Natural killer cell treated with Interleukin-12 subunit alpha and Interleukin-12 subunit beta and Interleukin-15 and Interleukin-18, amount 100 ng/mL, for 72 hours (primary cell): ENCODE results near the gene VAPA. TPM values are rescaled to one million over a fixed set of nuclear protein-coding genes. Genes with fewer than 3 reads are reported as not detected.

ENCODE experiments used
- ATAC-seq, 2 donors: fragments of 150-1000 bp; cut with Tn5 transposase in 1 of 2; sonication (Bioruptor Pico), chemical (Tn5 transposase) in 1 of 2; 2 replicates each; pipeline ENCODE4 v1.10.0; 2021
- DNase-seq: peaks from one replicate; pipeline ENCODE4 v3.0.0; 2022; ENCODE audit warnings: low spot score
- H3K27ac Mint-ChIP-seq, 2 donors: 1 replicate in 1 of 2; 2 replicates in 1 of 2; pipeline ENCODE4 v1.8.0; 2022; ENCODE audit warnings: mixed read lengths in 2 of 2, mild to moderate bottlenecking in 1 of 2, moderate library complexity in 1 of 2
- H3K27me3 Mint-ChIP-seq, 2 donors: 1 replicate in 1 of 2; 2 replicates in 1 of 2; pipeline ENCODE4 v1.8.0; 2022; ENCODE audit warnings: mixed read lengths in 2 of 2
- H3K36me3 Mint-ChIP-seq: one replicate; pipeline ENCODE4 v1.8.0; 2022; ENCODE audit warnings: mixed read lengths
- H3K4me1 Mint-ChIP-seq, 2 donors: 1 replicate in 1 of 2; 2 replicates in 1 of 2; pipeline ENCODE4 v1.8.0; 2022; ENCODE audit warnings: low read depth in 2 of 2, mixed read lengths in 2 of 2, mild to moderate bottlenecking in 1 of 2
- H3K4me3 Mint-ChIP-seq: one replicate; pipeline ENCODE4 v1.8.0; 2022; ENCODE audit warnings: mixed read lengths
- H3K9me3 Mint-ChIP-seq: 2 replicates; pipeline ENCODE4 v1.8.0; 2022; ENCODE audit warnings: mixed read lengths
- total RNA-seq, 2 donors: library from RNA; stranded (reverse); gene quantifications; one replicate each; pipeline ENCODE4 v1.2.3, GENCODE V29; 2022

Gene VAPA
- total RNA-seq, 2 donors from 2014 or later: 146 to 153 TPM

DNA sequence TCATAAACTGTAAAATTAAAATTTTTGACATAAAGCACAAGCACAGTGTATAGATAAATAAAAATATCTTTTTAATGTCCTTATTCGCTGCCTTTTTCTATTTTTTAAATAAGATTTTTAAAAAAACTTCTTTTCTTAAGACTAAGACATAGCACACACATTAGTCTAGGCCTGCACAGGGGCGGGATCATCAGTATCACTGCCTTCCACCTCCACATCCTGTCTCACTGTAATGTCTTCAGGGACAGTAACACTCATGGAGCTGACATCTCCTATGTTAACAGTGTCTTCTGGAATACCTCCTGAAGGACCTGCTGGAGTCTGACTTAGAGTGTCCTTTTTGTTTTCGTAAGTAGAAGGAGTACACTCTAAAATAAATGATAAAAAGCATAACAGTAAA lies 33.0 kb downstream of the VAPA start:
- H3K4me1 Mint-ChIP-seq: peaks cover 11 to 17% of the 10 kb centered on the region in 2 donors
- H3K9me3 Mint-ChIP-seq: no peaks in the 10 kb centered on the region
- no peaks in the 10 kb centered on the region for H3K27me3 Mint-ChIP-seq
- ATAC-seq (no peak), DNase-seq (no peak)
- H3K27ac Mint-ChIP-seq: no peak overlapping the region
- no peak overlapping the region for H3K4me3 Mint-ChIP-seq
- no peaks in the 10 kb centered on the region for H3K36me3 Mint-ChIP-seq

DNA sequence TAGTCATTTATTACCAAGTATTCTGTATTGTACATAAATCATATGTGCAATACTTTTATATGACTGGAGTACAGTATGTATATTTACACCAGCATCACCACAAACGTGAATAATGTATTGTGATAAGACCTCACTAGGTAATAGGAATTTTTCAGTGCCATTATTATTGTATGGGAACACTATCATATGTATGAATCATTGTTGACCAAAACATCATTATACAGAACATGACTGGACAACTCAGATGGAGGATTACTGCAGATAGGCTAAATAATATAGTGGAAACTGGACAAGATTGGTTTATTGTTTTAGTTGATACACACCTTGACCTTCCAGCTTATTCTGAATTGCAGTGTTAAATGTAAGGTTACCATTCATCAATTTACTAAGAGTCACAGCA lies 33.4 kb downstream of the VAPA start:
- no peak overlapping the region for H3K27ac Mint-ChIP-seq
- DNase-seq (no peak), ATAC-seq (no peak)
- no peak overlapping the region for H3K4me3 Mint-ChIP-seq
- H3K36me3 Mint-ChIP-seq: no peaks in the 10 kb centered on the region
- H3K9me3 Mint-ChIP-seq: no peaks in the 10 kb centered on the region
- peaks cover 11 to 17% of the 10 kb centered on the region in 2 donors for H3K4me1 Mint-ChIP-seq
- no peaks in the 10 kb centered on the region for H3K27me3 Mint-ChIP-seq

DNA sequence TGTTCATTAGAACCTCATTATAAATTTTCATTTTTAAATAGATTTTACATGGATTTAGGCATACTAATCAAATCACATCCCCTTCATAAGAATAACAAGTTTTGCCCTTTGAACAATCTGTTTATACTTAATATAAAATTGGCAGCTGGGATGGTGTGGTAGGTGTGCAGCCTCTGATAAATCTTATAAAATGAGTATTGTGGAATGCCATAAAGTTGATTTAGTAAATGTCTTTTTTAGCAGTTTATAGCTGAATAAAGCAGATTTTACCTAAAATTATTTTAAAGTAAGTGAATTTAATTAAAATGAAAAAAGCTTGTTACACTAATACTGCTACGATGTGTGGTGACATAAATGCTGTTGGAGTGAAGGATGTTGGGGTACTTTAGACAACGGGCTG lies 35.5 kb downstream of the VAPA start:
- H3K4me3 Mint-ChIP-seq: no peak overlapping the region
- H3K9me3 Mint-ChIP-seq: no peaks in the 10 kb centered on the region
- DNase-seq (no peak), ATAC-seq (no peak)
- peaks cover 11 to 17% of the 10 kb centered on the region in 2 donors for H3K4me1 Mint-ChIP-seq
- no peak overlapping the region for H3K27ac Mint-ChIP-seq
- peaks cover 10% of the 10 kb centered on the region for H3K36me3 Mint-ChIP-seq
- H3K27me3 Mint-ChIP-seq: no peaks in the 10 kb centered on the region

DNA sequence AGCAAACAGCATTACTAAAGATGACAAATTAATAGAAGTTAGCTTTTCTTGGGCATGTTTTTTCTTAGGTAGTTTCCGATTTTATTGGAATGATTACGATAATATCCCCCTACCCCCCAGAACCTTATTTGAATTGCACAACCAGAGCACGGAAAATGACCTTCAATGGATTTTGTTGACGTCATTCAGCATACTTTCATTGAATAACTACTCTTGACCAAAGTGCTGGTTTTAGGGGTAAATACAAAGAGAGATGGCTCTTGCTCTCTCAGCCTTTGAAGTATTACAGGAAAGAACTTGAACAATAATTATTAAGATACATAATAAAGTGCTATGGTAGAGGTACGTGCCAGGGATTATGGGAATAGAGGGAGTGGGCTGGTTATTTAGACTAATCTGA lies 36.0 kb downstream of the VAPA start:
- ATAC-seq (no peak), DNase-seq (no peak)
- Mint-ChIP-seq H3K27me3 (no peaks in the 10 kb centered on the region), H3K4me1 (peaks cover 10 to 17% of the 10 kb centered on the region in 2 donors), H3K36me3 (peaks cover 10% of the 10 kb centered on the region), H3K9me3 (no peaks in the 10 kb centered on the region), H3K4me3 (no peak overlapping the region), H3K27ac (peak overlapping the region in 1 of 2 donors; percentile 18)

DNA sequence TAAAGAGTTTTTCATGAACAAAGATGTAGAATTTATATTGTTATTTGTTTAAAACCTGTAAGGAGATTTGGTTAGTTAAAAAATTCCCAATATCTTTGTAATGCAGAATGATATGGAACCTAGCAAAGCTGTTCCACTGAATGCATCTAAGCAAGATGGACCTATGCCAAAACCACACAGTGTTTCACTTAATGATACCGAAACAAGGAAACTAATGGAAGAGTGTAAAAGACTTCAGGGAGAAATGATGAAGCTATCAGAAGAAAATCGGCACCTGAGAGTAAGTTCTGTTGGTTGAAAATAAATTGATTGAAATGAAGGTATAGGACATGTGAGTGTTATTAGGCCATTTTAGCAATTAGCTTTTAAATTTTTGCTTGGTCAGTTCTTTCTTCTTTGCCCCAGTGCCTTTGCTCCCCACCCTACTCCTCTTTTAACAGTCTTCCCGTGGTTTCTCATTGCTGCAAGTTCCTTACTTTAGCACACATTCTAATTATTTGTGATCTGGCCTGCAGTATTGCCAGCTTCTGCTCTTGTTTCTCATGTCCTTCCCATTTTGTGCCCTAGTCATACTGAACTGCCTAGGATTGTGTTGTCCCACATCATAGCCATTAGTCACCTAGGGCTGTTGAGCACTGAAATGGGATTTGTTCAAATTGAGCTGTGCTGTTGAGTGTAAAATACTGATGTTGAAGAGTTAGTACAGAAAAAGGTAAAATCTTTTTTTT lies 36.6 kb downstream of the VAPA start:
- no peak for DNase-seq
- H3K36me3 Mint-ChIP-seq: peaks cover 10% of the 10 kb centered on the region
- no peaks in the 10 kb centered on the region for H3K27me3 Mint-ChIP-seq
- H3K4me3 Mint-ChIP-seq: no peak overlapping the region
- ATAC-seq: no peak
- H3K27ac Mint-ChIP-seq: peak overlapping the region in 1 of 2 donors; percentile 18
- H3K9me3 Mint-ChIP-seq: no peaks in the 10 kb centered on the region
- peaks cover 10 to 17% of the 10 kb centered on the region in 2 donors for H3K4me1 Mint-ChIP-seq

DNA sequence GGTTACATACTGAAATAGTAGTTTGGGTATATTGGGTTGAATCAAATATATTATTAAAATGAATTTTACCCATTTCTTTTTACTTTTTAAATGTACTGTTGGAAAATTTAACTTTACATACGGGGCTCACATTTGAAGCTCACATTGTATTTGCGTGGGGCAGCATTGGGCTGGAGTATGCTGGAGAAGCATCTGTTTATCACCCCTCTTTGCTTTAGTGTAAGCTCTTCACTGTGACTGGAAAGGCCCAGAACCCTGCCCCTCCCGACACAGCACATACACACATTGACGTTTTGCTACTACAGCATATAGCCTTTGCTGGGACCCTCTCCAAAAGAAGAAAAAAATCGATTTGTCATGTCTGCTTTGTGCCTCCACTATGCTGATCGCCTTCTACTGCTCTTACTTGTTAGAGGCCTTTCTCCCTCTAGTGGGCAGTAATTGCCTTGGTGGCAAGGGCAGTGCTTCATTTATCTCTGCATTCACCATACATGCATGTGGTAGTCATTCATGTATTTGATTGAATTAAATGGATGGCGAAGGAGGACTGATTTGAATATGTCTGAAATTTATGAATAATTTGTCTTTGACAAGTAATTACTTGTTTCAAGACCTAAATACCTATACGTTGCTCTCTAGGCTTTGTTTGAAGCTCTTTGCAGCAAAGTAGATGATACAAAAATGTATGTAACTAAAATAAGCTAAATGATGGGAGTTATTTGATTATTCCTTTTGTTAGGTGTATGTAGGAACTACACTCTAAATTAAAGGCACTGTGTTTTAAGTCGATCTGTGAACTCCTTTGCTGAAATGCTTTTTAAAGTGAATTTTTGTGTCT lies 37.4 kb downstream of the VAPA start:
- Mint-ChIP-seq H3K27ac (no peak overlapping the region), H3K27me3 (no peaks in the 10 kb centered on the region), H3K36me3 (peaks cover 10% of the 10 kb centered on the region), H3K4me3 (no peak overlapping the region), H3K4me1 (peaks cover 10 to 17% of the 10 kb centered on the region in 2 donors), H3K9me3 (no peaks in the 10 kb centered on the region)
- DNase-seq (no peak), ATAC-seq (peak in 1 of 2 donors; percentile 38)

DNA sequence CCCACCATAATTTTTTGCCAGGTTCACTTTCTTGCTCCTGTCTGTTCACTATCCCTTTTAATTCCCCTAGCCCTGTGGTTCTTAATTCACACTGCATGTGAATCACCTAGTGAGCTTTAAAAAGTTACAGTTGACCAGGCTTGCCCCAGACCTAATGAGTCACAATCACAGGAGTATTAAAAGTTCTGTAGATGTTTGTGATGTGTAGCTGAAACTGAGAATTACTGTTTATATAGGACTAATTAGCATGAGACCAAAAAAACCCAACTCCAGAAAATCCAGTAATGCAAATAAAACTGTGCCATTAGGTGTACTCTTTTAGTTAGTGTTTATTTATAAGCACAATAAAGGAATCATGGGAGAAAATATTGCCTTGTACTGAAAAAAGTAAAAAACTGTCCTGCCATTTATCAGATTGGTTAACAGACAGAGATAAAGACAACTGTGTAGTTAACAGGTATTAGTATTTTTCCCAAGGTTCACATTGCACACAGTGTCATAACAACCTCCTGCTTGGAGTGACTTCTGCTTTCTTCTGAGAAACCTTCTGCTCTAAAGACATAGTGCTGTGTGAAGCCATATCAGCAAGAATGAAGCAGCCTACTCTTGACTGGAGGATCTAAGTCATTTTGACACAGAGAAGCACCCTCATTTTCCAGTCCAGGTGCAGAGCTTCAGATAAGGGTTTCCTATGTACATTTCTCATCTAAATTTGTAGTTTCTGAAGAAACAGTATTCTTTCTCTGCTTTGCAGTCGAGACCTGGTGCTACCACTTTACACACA lies 39.0 kb downstream of the VAPA start:
- no peaks in the 10 kb centered on the region for H3K27me3 Mint-ChIP-seq
- no peaks in the 10 kb centered on the region for H3K9me3 Mint-ChIP-seq
- H3K4me1 Mint-ChIP-seq: peaks cover 10 to 17% of the 10 kb centered on the region in 2 donors
- DNase-seq (no peak), ATAC-seq (no peak)
- peaks cover 10% of the 10 kb centered on the region for H3K36me3 Mint-ChIP-seq
- H3K4me3 Mint-ChIP-seq: no peak overlapping the region
- no peak overlapping the region for H3K27ac Mint-ChIP-seq

DNA sequence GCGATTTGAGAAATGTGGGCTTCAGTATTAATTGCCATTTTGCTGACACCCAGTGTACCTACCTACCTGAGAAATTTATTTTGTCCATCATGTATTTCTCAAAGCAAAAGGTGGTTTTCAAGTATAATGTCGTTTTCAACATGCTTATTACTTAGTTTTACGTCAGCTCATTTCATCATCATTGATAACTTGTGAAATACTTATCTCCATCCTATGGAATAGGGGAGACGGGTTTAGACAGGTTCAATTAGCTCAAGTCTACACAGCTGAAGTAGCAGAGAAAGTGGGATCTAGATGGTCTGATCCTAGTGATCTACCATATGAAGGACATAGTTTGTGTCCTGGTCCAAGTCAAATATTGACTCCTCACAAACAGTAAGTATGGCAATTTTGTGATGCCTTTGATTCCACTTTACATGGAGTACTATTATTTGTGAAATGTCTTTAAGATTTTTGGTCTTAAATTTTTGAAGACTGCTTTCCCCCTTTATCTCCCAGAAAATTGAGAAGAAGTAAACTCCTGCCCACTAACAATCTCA lies 45.1 kb downstream of the VAPA start:
- peaks cover 0 to 6% of the 10 kb centered on the region in 2 donors for H3K4me1 Mint-ChIP-seq
- no peaks in the 10 kb centered on the region for H3K27me3 Mint-ChIP-seq
- peaks cover 4% of the 10 kb centered on the region for H3K36me3 Mint-ChIP-seq
- H3K4me3 Mint-ChIP-seq: no peak overlapping the region
- H3K9me3 Mint-ChIP-seq: no peaks in the 10 kb centered on the region
- H3K27ac Mint-ChIP-seq: no peak overlapping the region
- DNase-seq (no peak), ATAC-seq (no peak)

DNA sequence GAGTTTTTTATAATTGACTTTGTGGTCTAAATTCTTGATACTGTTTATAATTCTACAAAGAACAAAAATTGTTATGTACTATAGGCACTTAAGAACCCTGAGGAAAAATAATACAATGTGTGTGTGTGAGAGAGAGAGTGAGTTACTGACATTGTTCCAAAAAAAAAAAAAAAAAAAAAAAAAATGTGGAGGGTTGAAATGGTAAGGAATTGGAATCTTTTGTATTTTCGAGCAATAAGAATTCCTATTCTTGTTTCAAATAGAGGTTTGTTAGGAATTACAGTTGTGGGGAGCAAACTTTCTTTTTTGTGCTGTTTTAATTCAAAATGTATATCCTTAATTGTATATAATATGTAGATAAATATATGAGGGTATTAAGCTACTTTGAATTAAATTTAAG lies 45.7 kb downstream of the VAPA start:
- Mint-ChIP-seq H3K4me1 (peaks cover 0 to 6% of the 10 kb centered on the region in 2 donors), H3K36me3 (no peaks in the 10 kb centered on the region)

DNA sequence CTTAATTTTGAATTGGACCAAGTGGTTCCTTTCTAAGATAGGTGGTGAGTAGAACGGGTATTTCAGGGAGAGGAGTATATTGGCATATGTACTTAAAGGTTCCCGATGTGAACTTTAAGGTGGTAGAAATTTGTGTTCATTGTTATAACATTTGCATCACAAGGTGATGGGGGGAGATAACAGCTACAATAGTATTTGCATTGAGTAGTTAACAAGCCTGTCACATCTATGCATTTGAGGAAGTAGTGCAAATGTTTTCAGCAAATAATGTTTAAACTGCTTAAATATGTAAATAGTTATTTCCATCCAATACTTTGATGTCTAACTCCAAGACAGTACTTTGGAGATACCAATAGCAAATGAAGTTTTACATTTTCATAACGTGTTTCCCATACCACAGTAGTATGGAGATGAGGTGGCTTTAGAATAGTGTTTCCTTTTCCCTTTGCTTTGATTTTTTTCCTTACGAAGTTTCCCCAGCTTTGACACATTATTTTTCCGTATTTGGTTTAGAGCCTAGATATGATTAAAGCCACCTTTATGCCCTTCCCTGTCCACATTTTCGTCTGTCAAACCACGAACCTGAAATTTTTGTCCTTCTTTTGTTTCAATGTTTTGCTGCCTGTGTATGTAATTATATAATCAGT lies 46.6 kb downstream of the VAPA start:
- ATAC-seq (no peak), DNase-seq (no peak)
- Mint-ChIP-seq H3K36me3 (no peaks in the 10 kb centered on the region), H3K27ac (no peak overlapping the region), H3K9me3 (no peaks in the 10 kb centered on the region), H3K4me3 (no peak overlapping the region), H3K27me3 (no peaks in the 10 kb centered on the region), H3K4me1 (peaks cover under 1 to 6% of the 10 kb centered on the region in 2 donors)

More for the DNA sequence above, 45.7 kb downstream of the VAPA start:
- H3K9me3 Mint-ChIP-seq: no peaks in the 10 kb centered on the region
- no peak for DNase-seq
- no peak for ATAC-seq
- H3K27me3 Mint-ChIP-seq: no peaks in the 10 kb centered on the region
- H3K27ac Mint-ChIP-seq: no peak overlapping the region
- no peak overlapping the region for H3K4me3 Mint-ChIP-seq

DNA sequence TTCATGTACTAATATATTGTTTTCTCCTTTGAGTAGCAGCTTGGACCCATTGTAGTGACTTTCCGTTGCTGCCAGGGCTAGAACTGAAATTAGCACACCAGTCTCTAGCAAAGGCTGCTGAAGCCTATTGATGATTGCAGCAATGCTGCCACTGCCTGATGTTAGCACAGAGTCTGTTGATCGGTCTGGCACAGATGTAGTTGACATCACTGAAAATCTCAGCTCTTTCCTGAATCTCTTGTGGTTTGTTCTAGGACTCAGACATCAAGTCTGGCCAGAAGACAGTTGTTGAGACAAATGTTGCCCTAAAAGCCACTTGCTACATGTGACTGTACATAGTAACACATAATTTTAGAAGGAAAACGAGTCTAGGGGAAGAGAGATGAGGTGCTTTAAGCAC lies 47.2 kb downstream of the VAPA start:
- Mint-ChIP-seq H3K4me1 (peaks cover 7 to 11% of the 10 kb centered on the region in 2 donors), H3K4me3 (no peak overlapping the region), H3K36me3 (no peaks in the 10 kb centered on the region), H3K27me3 (no peaks in the 10 kb centered on the region), H3K27ac (no peak overlapping the region), H3K9me3 (no peaks in the 10 kb centered on the region)
- no peak for DNase-seq
- ATAC-seq: no peak

DNA sequence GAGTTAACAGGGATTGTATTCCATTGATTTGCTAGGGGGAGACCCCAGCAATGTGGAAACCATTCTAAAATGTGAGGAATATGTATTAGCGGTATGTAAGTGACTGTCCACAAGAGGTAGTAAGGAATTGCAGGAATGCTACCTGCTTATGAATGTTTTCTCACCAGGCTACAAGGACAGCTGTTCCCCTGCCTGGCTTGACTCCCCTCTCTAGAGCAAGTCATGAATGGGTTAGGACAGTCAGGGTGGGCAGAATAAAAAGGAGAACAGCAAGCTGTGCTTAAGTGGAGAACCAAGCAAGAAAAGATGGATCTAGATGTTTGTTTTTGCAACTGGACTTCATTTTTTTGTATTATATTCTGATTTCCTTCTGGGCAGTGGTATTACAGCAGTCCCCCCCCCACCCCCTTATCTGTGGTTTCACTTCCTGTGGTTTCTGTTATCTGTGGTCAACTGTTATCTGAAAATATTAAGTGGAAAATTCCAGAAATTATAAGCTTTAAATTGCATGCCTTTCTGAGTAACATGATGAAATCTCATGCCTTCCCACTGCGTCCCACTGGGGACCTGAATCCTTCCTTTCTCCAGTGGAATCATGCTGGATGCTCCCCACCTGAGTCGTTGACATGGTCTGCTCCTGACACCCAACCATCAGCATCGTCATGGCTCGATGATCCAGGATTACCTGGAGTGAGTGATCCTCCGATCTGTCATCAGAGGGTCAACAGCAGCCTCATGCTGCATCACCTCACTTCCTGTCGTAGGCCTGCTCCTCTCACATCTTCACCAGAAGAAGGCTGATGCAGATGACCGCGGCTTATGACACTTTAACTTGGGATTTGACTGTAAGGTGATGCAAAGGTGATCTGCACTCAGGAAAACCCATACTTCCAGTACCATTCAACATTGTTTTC lies 52.2 kb downstream of the VAPA start:
- Mint-ChIP-seq H3K36me3 (no peaks in the 10 kb centered on the region), H3K9me3 (no peaks in the 10 kb centered on the region), H3K4me3 (no peak overlapping the region), H3K27me3 (peaks cover 22 to 25% of the 10 kb centered on the region in 2 donors), H3K27ac (no peak overlapping the region), H3K4me1 (peaks cover 15 to 41% of the 10 kb centered on the region in 2 donors)
- no peak for DNase-seq
- no peak for ATAC-seq
